Omental fat pad (tissue), 4 donors: ENCODE data around the gene CAMK2N2. TPM values are rescaled to one million over a fixed set of nuclear protein-coding genes. Genes with fewer than 3 reads are reported as not detected.

ENCODE experiments used
- ATAC-seq: fragments of 150-250 bp; one replicate; pipeline ENCODE4 v1.9.1; 2016; ENCODE audit warnings: mild to moderate bottlenecking, moderate library complexity; ENCODE audit not compliant: low FRiP score
- DNase-seq: peaks from one replicate; pipeline ENCODE4 v3.0.0-alpha.2; 2019; ENCODE audit warnings: low spot score
- CTCF ChIP-seq, 3 donors: fragments of 450-650 bp; IDR thresholded peaks; one replicate each; pipeline ENCODE4 v1.5.1; 2016 to 2017; ENCODE audit warnings: antibody characterized with exemption in 3 of 3, mild to moderate bottlenecking in 3 of 3, moderate library complexity in 2 of 3
- small RNA-seq: library from RNA; depleted of rRNA; stranded (forward); fragments of <200 nt; gene quantifications from one replicate; pipeline ENCODE3, GENCODE V24; 2016
- total RNA-seq, 4 donors: library from RNA; depleted of rRNA; stranded (reverse); fragments of >200 nt; gene quantifications; one replicate each; pipeline ENCODE4 v1.1.0, GENCODE V29; 2016

CAMK2N2 gene
- total RNA-seq, 4 donors from 2014 or later: 0.28 TPM; not detected in 3

GRCh38 chr3:184218814-184219213 is 42.5 kb downstream of the CAMK2N2 start:
- ATAC-seq (no peak), DNase-seq (no peak)
- no peak for TF ChIP-seq CTCF (IDR thresholded peaks at IDR 0.05)

- DNase-seq (no peak), ATAC-seq (no peak)
- TF ChIP-seq CTCF (IDR thresholded peaks at IDR 0.05): no peak
These were observed 49.6 kb downstream of the CAMK2N2 start for GRCh38 chr3:184211718-184212117.

- DNase-seq (no peak), ATAC-seq (no peak)
- no peak for TF ChIP-seq CTCF (IDR thresholded peaks at IDR 0.05)
These were observed 50.1 kb downstream of the CAMK2N2 start for GRCh38 chr3:184211297-184211696.

Small RNA genes lying within 50 kb of the gene (small RNA-seq; reads per million reads assigned to genes)
- not detected for gene MIR1224

Other genes starting within 250 kb of the CAMK2N2 start
- 10 to 100 TPM; 19.7 to 32.0 (median 27.2) TPM for gene ABCC5, start 243.7 kb downstream of the CAMK2N2 start, total RNA-seq
- gene HTR3D, start 229.8 kb downstream of the CAMK2N2 start, total RNA-seq: not detected
- gene HTR3C, start 208.5 kb downstream of the CAMK2N2 start, total RNA-seq: under 1 TPM in 1 of 4 donors, not detected in 3; 0.48 TPM
- not detected for gene HTR3E, start 164.5 kb downstream of the CAMK2N2 start, total RNA-seq
- gene EIF2B5, start 126.2 kb downstream of the CAMK2N2 start, total RNA-seq: 10 to 100 TPM; 28.5 to 50.3 (median 38.7) TPM
- 10 to 100 TPM; 34.9 to 46.0 (median 43.2) TPM for gene DVL3, start 106.2 kb downstream of the CAMK2N2 start, total RNA-seq
- 100 to 1,000 TPM; 240 to 284 (median 246) TPM for gene AP2M1, start 86.7 kb downstream of the CAMK2N2 start, total RNA-seq
- gene ABCF3, start 75.4 kb downstream of the CAMK2N2 start, total RNA-seq: 10 to 100 TPM; 41.0 to 76.7 (median 64.0) TPM
- under 1 TPM in 2 of 4 donors, not detected in 2; 0.19 to 0.47 TPM for gene VWA5B2, start 32.0 kb downstream of the CAMK2N2 start, total RNA-seq
- gene ALG3, start 12.6 kb downstream of the CAMK2N2 start, total RNA-seq: 10 to 100 TPM; 42.2 to 56.6 (median 52.3) TPM
- 10 to 100 TPM in 1 of 4 donors, 1 to 10 TPM in 3; 1.7 to 14.8 (median 5.5) TPM for gene EEF1AKMT4, start 11.9 kb downstream of the CAMK2N2 start, total RNA-seq
- not detected for gene ECE2, start 14.5 kb upstream of the CAMK2N2 start, total RNA-seq
- gene PSMD2, start 37.7 kb upstream of the CAMK2N2 start, total RNA-seq: 100 to 1,000 TPM; 160 to 319 (median 213) TPM
- gene EIF4G1, start 53.1 kb upstream of the CAMK2N2 start, total RNA-seq: 100 to 1,000 TPM; 235 to 471 (median 268) TPM
- 10 to 100 TPM; 19.1 to 30.8 (median 25.9) TPM for gene FAM131A, start 76.0 kb upstream of the CAMK2N2 start, total RNA-seq
- 1 to 10 TPM; 2.1 to 8.4 (median 3.8) TPM for gene CLCN2, start 100.1 kb upstream of the CAMK2N2 start, total RNA-seq
- 100 to 1,000 TPM in 1 of 4 donors, 10 to 100 TPM in 3; 63.9 to 110 (median 89.3) TPM for gene POLR2H, start 100.2 kb upstream of the CAMK2N2 start, total RNA-seq
- 1 to 10 TPM in 1 of 4 donors, under 1 TPM in 3; 0.36 to 1.3 (median 0.94) TPM for gene THPO, start 116.7 kb upstream of the CAMK2N2 start, total RNA-seq
- 10 to 100 TPM in 1 of 4 donors, 1 to 10 TPM in 3; 5.8 to 12.2 (median 9.2) TPM for gene CHRD, start 118.5 kb upstream of the CAMK2N2 start, total RNA-seq